Activated T-cell treated with anti-CD3 and anti-CD28 coated beads, Interleukin-2, amount 50 U/mL, for 4 hours (primary cell): ENCODE data around the gene PXDN. TPM values are rescaled to one million over a fixed set of nuclear protein-coding genes. Genes with fewer than 3 reads are reported as not detected.

Experiments used
- ATAC-seq, 2 donors: fragments of 200-7000 bp; cut with Tn5 transposase; one replicate each; pipeline ENCODE4 v1.10.0; 2021
- DNase-seq: peaks from one replicate; pipeline ENCODE4 v3.0.0-alpha.2; 2020
- H3K27me3 Mint-ChIP-seq: one replicate; pipeline ENCODE4 v1.8.0; 2021; ENCODE audit warnings: low read depth, mixed read lengths
- H3K36me3 Mint-ChIP-seq: one replicate; pipeline ENCODE4 v1.8.0; 2022; ENCODE audit warnings: mixed read lengths; ENCODE audit not compliant: insufficient read depth
- H3K4me1 Mint-ChIP-seq: one replicate; pipeline ENCODE4 v1.8.0; 2021; ENCODE audit warnings: low read depth, mixed read lengths
- H3K4me3 Mint-ChIP-seq: one replicate; pipeline ENCODE4 v1.8.0; 2021; ENCODE audit warnings: mild to moderate bottlenecking, moderate library complexity, mixed read lengths
- H3K9me3 Mint-ChIP-seq: one replicate; pipeline ENCODE4 v1.8.0; 2021; ENCODE audit warnings: mixed read lengths
- total RNA-seq, 3 donors: library from RNA; stranded (reverse); gene quantifications; one replicate each; pipeline ENCODE4 v1.2.1, GENCODE V29; 2021

PXDN gene
- total RNA-seq, 3 donors from 2014 or later: 0.76 to 1.2 (median 1.2) TPM

- DNase-seq: no peak
- no peaks in the 10 kb centered on the region for H3K36me3 Mint-ChIP-seq
- no peaks in the 10 kb centered on the region for H3K4me1 Mint-ChIP-seq
- ATAC-seq: no peak
- no peak overlapping the region for H3K4me3 Mint-ChIP-seq
- H3K27me3 Mint-ChIP-seq: peaks cover 11% of the 10 kb centered on the region
- no peaks in the 10 kb centered on the region for H3K9me3 Mint-ChIP-seq
These were observed 89.5 kb downstream of the PXDN start for GRCh38 chr2:1654696-1655374.

GRCh38 chr2:1653956-1654695 lies 90.2 kb downstream of the PXDN start:
- Mint-ChIP-seq H3K4me1 (no peaks in the 10 kb centered on the region), H3K9me3 (no peaks in the 10 kb centered on the region), H3K36me3 (no peaks in the 10 kb centered on the region), H3K4me3 (no peak overlapping the region), H3K27me3 (peaks cover 11% of the 10 kb centered on the region)
- ATAC-seq: no peak
- no peak for DNase-seq

GRCh38 chr2:1652034-1652790 lies 92.1 kb downstream of the PXDN start:
- Mint-ChIP-seq H3K9me3 (peaks cover 3% of the 10 kb centered on the region), H3K36me3 (no peaks in the 10 kb centered on the region), H3K4me3 (no peak overlapping the region), H3K4me1 (no peaks in the 10 kb centered on the region), H3K27me3 (peaks cover 1% of the 10 kb centered on the region)
- DNase-seq: no peak
- no peak for ATAC-seq

GRCh38 chr2:1651121-1652033 lies 92.9 kb downstream of the PXDN start:
- ATAC-seq: no peak
- Mint-ChIP-seq H3K4me3 (no peak overlapping the region), H3K9me3 (peaks cover 3% of the 10 kb centered on the region), H3K4me1 (no peaks in the 10 kb centered on the region), H3K36me3 (no peaks in the 10 kb centered on the region), H3K27me3 (no peaks in the 10 kb centered on the region)
- DNase-seq: no peak

- Mint-ChIP-seq H3K27me3 (no peaks in the 10 kb centered on the region), H3K4me1 (no peaks in the 10 kb centered on the region), H3K4me3 (no peak overlapping the region), H3K9me3 (peaks cover 3% of the 10 kb centered on the region), H3K36me3 (no peaks in the 10 kb centered on the region)
- DNase-seq (no peak), ATAC-seq (no peak)
These were observed 94.0 kb downstream of the PXDN start for GRCh38 chr2:1650085-1650872.

- peaks cover 3% of the 10 kb centered on the region for H3K9me3 Mint-ChIP-seq
- no peaks in the 10 kb centered on the region for H3K4me1 Mint-ChIP-seq
- ATAC-seq (no peak), DNase-seq (no peak)
- no peaks in the 10 kb centered on the region for H3K36me3 Mint-ChIP-seq
- no peaks in the 10 kb centered on the region for H3K27me3 Mint-ChIP-seq
- H3K4me3 Mint-ChIP-seq: no peak overlapping the region
These were observed 94.9 kb downstream of the PXDN start for GRCh38 chr2:1649103-1650084.

GRCh38 chr2:1648241-1649102 lies 95.8 kb downstream of the PXDN start:
- ATAC-seq: no peak
- H3K4me1 Mint-ChIP-seq: no peaks in the 10 kb centered on the region

GRCh38 chr2:1647417-1648240 lies 96.7 kb downstream of the PXDN start:
- DNase-seq: no peak
- Mint-ChIP-seq H3K27me3 (no peaks in the 10 kb centered on the region), H3K4me3 (no peak overlapping the region), H3K4me1 (no peaks in the 10 kb centered on the region), H3K9me3 (peaks cover 3% of the 10 kb centered on the region), H3K36me3 (no peaks in the 10 kb centered on the region)
- no peak for ATAC-seq

More at GRCh38 chr2:1648241-1649102, 95.8 kb downstream of the PXDN start:
- no peak overlapping the region for H3K4me3 Mint-ChIP-seq
- DNase-seq: no peak
- H3K9me3 Mint-ChIP-seq: peaks cover 3% of the 10 kb centered on the region
- no peaks in the 10 kb centered on the region for H3K36me3 Mint-ChIP-seq
- H3K27me3 Mint-ChIP-seq: no peaks in the 10 kb centered on the region

GRCh38 chr2:1645761-1646476 lies 98.4 kb downstream of the PXDN start:
- no peaks in the 10 kb centered on the region for H3K27me3 Mint-ChIP-seq
- no peak overlapping the region for H3K4me3 Mint-ChIP-seq
- no peaks in the 10 kb centered on the region for H3K36me3 Mint-ChIP-seq
- ATAC-seq (no peak), DNase-seq (no peak)
- H3K9me3 Mint-ChIP-seq: peaks cover 3% of the 10 kb centered on the region
- H3K4me1 Mint-ChIP-seq: no peaks in the 10 kb centered on the region

- no peak for ATAC-seq
- H3K4me3 Mint-ChIP-seq: no peak overlapping the region
- no peaks in the 10 kb centered on the region for H3K4me1 Mint-ChIP-seq
- H3K36me3 Mint-ChIP-seq: no peaks in the 10 kb centered on the region
- peaks cover 3% of the 10 kb centered on the region for H3K9me3 Mint-ChIP-seq
- no peaks in the 10 kb centered on the region for H3K27me3 Mint-ChIP-seq
- DNase-seq: no peak
These were observed 99.9 kb downstream of the PXDN start for GRCh38 chr2:1644427-1644826.
